GM12878 (cell line): ENCODE results near the gene SYS1. TPM values are rescaled to one million over a fixed set of nuclear protein-coding genes. Genes with fewer than 3 reads are reported as not detected.

Experiments
- ATAC-seq: fragments of 200-7000 bp; cut with Tn5 transposase; 3 replicates; pipeline ENCODE4 v1.9.1; 2020; ENCODE audit warnings: mild to moderate bottlenecking, moderate library complexity
- BruUV-seq: library from RNA; stranded (reverse); fragments of 400-500 nt; replicated peaks from 2 replicates; lab custom pipeline; 2021; lab: Mats Ljungman, UMichigan
- CTCF ChIA-PET: fragments of 300-600 bp; sonication (Branson Sonifier 250); formaldehyde crosslinking; extraction: SDS; loops from one replicate; lab custom pipeline; 2021; ENCODE audit warnings: inconsistent platforms; lab: Yijun Ruan, JAX
- POLR2A ChIA-PET: fragments of 350-600 bp; formaldehyde crosslinking; extraction: SDS; loops from one replicate; lab custom pipeline; 2021; ENCODE audit warnings: inconsistent platforms; lab: Charles Lee
- RAD21 ChIA-PET: fragments of 300-600 bp; sonication (Branson Sonifier 250); formaldehyde crosslinking; loops from one replicate; lab custom pipeline; 2023; ENCODE audit warnings: antibody characterized with exemption; ENCODE audit not compliant: unreplicated experiment; lab: Charles Lee
- SMC1A ChIA-PET: fragments of 300-600 bp; sonication (Branson Sonifier 250); formaldehyde crosslinking; loops from one replicate; lab custom pipeline; 2023; ENCODE audit not compliant: unreplicated experiment, uncharacterized antibody; lab: Charles Lee
- DNase-seq: peaks from one replicate; pipeline ENCODE4 v3.0.0-alpha.2; 2011; ENCODE audit warnings: low read depth, low spot score
- FAIRE-seq: peaks from 3 replicates; lab custom pipeline; 2011; peaks lifted over from hg19 to GRCh38; lab: Jason Lieb, UNC
- H2AFZ ChIP-seq: 2 replicates; pipeline ENCODE4 v1.6.0; 2011; ENCODE audit warnings: low read depth, low read length, control low read depth; ENCODE audit not compliant: control insufficient read depth
- H3K27ac ChIP-seq: 2 replicates; pipeline ENCODE4 v1.5.1; 2011; ENCODE audit warnings: control low read depth; ENCODE audit not compliant: control insufficient read depth, insufficient read depth
- H3K27me3 ChIP-seq, 2 experiments: replicated peaks in 1 of 2; 2 replicates each; pipeline versions ENCODE4 v1.6.0 to v1.6.1; 2011; ENCODE audit warnings: low read length in 1 of 2; ENCODE audit not compliant: control insufficient read depth in 2 of 2, insufficient read depth in 2 of 2
- H3K36me3 ChIP-seq, 2 experiments: 2 replicates each; pipeline ENCODE4 v1.5.1; 2011; ENCODE audit warnings: low read length in 1 of 2; ENCODE audit not compliant: control insufficient read depth in 2 of 2, insufficient read depth in 2 of 2
- H3K4me1 ChIP-seq: 2 replicates; pipeline ENCODE4 v1.6.1; 2011; ENCODE audit warnings: mild to moderate bottlenecking, low read length, moderate library complexity, mixed read lengths; ENCODE audit not compliant: control insufficient read depth, insufficient read depth
- H3K4me2 ChIP-seq: 2 replicates; pipeline ENCODE4 v1.6.0; 2011; ENCODE audit warnings: control low read depth; ENCODE audit not compliant: control insufficient read depth, insufficient read depth
- H3K4me3 ChIP-seq: fragments of 200-600 bp; sonication (generic); 2 replicates; pipeline ENCODE4 v1.5.1; 2016
- H3K79me2 ChIP-seq: 2 replicates; pipeline ENCODE4 v1.6.0; 2011; ENCODE audit warnings: low read length; ENCODE audit not compliant: control insufficient read depth, insufficient read depth
- H3K9ac ChIP-seq: 2 replicates; pipeline ENCODE4 v1.8.0; 2011; ENCODE audit warnings: low read length, control low read depth, mixed read lengths; ENCODE audit not compliant: control insufficient read depth, insufficient read depth
- H3K9me3 ChIP-seq: replicated peaks from 3 replicates; pipeline ENCODE4 v1.5.1; 2011; ENCODE audit warnings: mild to moderate bottlenecking, low read length; ENCODE audit not compliant: control insufficient read depth, insufficient read depth
- H4K20me1 ChIP-seq: 2 replicates; pipeline ENCODE4 v1.6.0; 2011; ENCODE audit not compliant: control insufficient read depth, insufficient read depth
- CBFB ChIP-seq: IDR thresholded peaks from 2 replicates; pipeline ENCODE4 v1.6.1; 2016; ENCODE audit warnings: antibody characterized with exemption, low read depth
- ESRRA ChIP-seq: IDR thresholded peaks from 2 replicates; pipeline ENCODE4 v1.6.1; 2012; ENCODE audit warnings: mild to moderate bottlenecking, low read length, improper control_type of control experiment
- EZH2 ChIP-seq: IDR thresholded peaks from 2 replicates; pipeline ENCODE4 v1.6.1; 2012; ENCODE audit warnings: low read depth, mild to moderate bottlenecking, control low read depth, inconsistent platforms, low read length, borderline replicate concordance; ENCODE audit not compliant: control insufficient read depth
- HDGF ChIP-seq: fragments of 450-650 bp; IDR thresholded peaks from 2 replicates; pipeline ENCODE4 v1.6.1; 2016; ENCODE audit warnings: antibody characterized with exemption
- NFYB ChIP-seq: IDR thresholded peaks from 2 replicates; pipeline ENCODE4 v1.6.1; 2011; ENCODE audit warnings: low read depth, mild to moderate bottlenecking, low read length, improper control_type of control experiment, moderate library complexity; ENCODE audit not compliant: insufficient read depth
- ZSCAN29 ChIP-seq: fragments of 450-650 bp; IDR thresholded peaks from 2 replicates; pipeline ENCODE4 v1.6.1; 2017; ENCODE audit warnings: mild to moderate bottlenecking, moderate library complexity
- ZZZ3 ChIP-seq: IDR thresholded peaks from 2 replicates; pipeline ENCODE4 v1.6.1; 2011; ENCODE audit warnings: low read depth; ENCODE audit not compliant: control insufficient read depth, insufficient read length
- WGBS: methylation state at CpG from one replicate; pipeline ENCODE4 v1.1.6; 2016; ENCODE audit warnings: low lambda C conversion rate; ENCODE audit not compliant: insufficient replicate concordance, insufficient coverage; ENCODE audit errors: missing lambda C conversion rate; 5-methylcytosine and 5-hydroxymethylcytosine counted together
- in situ Hi-C: fragments of 300-500 bp; cut with MboI; formaldehyde crosslinking; loops from 9 replicates; pipeline ENCODE4 v1.14.3; 2018; ENCODE audit warnings: mixed read lengths
- intact Hi-C: fragments of 100-400 bp; cut with micrococcal nuclease; formaldehyde crosslinking; loops from one replicate; pipeline ENCODE4 v1.14.2; 2022; ENCODE audit not compliant: unreplicated experiment
- polyA plus RNA-seq, 11 experiments: library from polyadenylated mRNA; depleted of rRNA in 4 of 11; unstranded in 6 of 11; stranded (reverse) in 5 of 11; fragments of >200 nt; fragmentation: Nextera tagmentation in 4 of 11; fragmentation: Illumina TruSeq in 1 of 11; extraction: Ambion mirVana in 4 of 11; extraction: Trizol in 1 of 11; gene quantifications; 1 replicate in 1 of 11; 2 replicates in 10 of 11; pipeline versions ENCODE4 v1.2.1 to v1.2.3, GENCODE V29; 2011 to 2016; ENCODE audit warnings: inconsistent platforms in 2 of 11, missing spikeins in 2 of 11, low read depth in 1 of 11
- total RNA-seq, 4 experiments: library from RNA; depleted of rRNA in 3 of 4; stranded (reverse); fragments of >200 nt in 3 of 4; fragmentation: Illumina TruSeq in 1 of 4; extraction: Trizol in 1 of 4; gene quantifications; 2 replicates each; pipeline versions ENCODE4 v1.2.1 to v1.2.3, GENCODE V29; 2013 to 2021
- TF ChIP-seq, protein P1 (sequence below): fragments of 150-350 bp; IDR thresholded peaks from 2 replicates; pipeline ENCODE4 v1.6.1; 2016; ENCODE audit warnings: low read depth, low read length
- TF ChIP-seq, protein P2 (sequence below): fragments of 150-350 bp; IDR thresholded peaks from 2 replicates; pipeline ENCODE4 v1.6.1; 2014; ENCODE audit warnings: mild to moderate bottlenecking, low read depth, low read length

The SYS1 gene
- total and polyA plus RNA-seq, 10 of the 15 experiments (the other 5 are each of a cell fraction or from before 2014, with no cell fraction given) = 5.1 to 22.6 (median 9.3) TPM

DNA sequence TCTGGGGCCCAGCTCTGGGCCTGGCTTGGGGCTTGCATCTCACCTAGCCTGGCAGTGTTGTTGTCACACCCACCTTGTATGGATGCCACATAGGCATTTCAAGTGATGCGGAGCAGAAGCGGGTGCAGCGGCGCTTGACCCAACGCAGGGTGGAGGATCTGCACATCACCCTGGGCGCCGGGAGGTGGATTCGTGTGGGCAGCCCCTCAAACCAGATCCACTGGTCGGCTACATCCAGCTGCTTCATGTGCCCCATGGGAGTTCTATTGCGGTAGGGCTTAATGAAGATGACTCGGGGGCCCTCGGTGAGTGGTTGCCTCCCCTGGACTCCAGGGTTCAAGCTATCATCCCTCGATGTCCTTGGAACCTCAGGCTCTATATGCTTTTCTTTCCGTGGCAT is 12.0 kb downstream of the SYS1 start:
- peaks cover 6% of the 10 kb centered on the region for H3K4me1 ChIP-seq
- POLR2A ChIA-PET = interaction anchor here (0.9 to 2.5 kb wide), 2 partner anchors 41 to 62 kb away, joined by 3 to 8 read pairs; partner anchors contain the start of gene PIGT
- SMC1A ChIA-PET = interaction anchor here (1.2 to 19.8 kb wide), 8 partner anchors 12 to 396 kb away, joined by 3 to 440 read pairs (median 7); partner anchors contain the start of gene SYS1
- no peak overlapping the region for H3K9ac ChIP-seq
- 93% methylated on average over 14 of the region's 14 CpGs for WGBS
- intact Hi-C loops = loop anchor here (1.0 kb wide), 1 partner anchor 62 kb away; no protein-coding TSS in a partner anchor
- H2AFZ ChIP-seq = no peak overlapping the region
- H3K4me2 ChIP-seq = no peak overlapping the region
- H4K20me1 ChIP-seq = no peaks in the 10 kb centered on the region
- no peak overlapping the region for H3K4me3 ChIP-seq
- no peaks in the 10 kb centered on the region for H3K79me2 ChIP-seq
- H3K27me3 ChIP-seq = no peaks in the 10 kb centered on the region
- RAD21 ChIA-PET = interaction anchor here (2.0 to 17.6 kb wide), 4 partner anchors 12 to 75 kb away, joined by 8 to 394 read pairs (median 21); partner anchors contain the start of gene SYS1
- TF ChIP-seq EZH2 (no peak), NFYB (no peak), ESRRA (no peak), ZZZ3 (no peak), ZSCAN29 (no peak), HDGF (no peak), CBFB (no peak)
- TF ChIP-seq, protein P1, sequence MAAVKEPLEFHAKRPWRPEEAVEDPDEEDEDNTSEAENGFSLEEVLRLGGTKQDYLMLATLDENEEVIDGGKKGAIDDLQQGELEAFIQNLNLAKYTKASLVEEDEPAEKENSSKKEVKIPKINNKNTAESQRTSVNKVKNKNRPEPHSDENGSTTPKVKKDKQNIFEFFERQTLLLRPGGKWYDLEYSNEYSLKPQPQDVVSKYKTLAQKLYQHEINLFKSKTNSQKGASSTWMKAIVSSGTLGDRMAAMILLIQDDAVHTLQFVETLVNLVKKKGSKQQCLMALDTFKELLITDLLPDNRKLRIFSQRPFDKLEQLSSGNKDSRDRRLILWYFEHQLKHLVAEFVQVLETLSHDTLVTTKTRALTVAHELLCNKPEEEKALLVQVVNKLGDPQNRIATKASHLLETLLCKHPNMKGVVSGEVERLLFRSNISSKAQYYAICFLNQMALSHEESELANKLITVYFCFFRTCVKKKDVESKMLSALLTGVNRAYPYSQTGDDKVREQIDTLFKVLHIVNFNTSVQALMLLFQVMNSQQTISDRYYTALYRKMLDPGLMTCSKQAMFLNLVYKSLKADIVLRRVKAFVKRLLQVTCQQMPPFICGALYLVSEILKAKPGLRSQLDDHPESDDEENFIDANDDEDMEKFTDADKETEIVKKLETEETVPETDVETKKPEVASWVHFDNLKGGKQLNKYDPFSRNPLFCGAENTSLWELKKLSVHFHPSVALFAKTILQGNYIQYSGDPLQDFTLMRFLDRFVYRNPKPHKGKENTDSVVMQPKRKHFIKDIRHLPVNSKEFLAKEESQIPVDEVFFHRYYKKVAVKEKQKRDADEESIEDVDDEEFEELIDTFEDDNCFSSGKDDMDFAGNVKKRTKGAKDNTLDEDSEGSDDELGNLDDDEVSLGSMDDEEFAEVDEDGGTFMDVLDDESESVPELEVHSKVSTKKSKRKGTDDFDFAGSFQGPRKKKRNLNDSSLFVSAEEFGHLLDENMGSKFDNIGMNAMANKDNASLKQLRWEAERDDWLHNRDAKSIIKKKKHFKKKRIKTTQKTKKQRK = no peak
- TF ChIP-seq, protein P2, sequence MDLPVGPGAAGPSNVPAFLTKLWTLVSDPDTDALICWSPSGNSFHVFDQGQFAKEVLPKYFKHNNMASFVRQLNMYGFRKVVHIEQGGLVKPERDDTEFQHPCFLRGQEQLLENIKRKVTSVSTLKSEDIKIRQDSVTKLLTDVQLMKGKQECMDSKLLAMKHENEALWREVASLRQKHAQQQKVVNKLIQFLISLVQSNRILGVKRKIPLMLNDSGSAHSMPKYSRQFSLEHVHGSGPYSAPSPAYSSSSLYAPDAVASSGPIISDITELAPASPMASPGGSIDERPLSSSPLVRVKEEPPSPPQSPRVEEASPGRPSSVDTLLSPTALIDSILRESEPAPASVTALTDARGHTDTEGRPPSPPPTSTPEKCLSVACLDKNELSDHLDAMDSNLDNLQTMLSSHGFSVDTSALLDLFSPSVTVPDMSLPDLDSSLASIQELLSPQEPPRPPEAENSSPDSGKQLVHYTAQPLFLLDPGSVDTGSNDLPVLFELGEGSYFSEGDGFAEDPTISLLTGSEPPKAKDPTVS = no peak
- FAIRE-seq = no peak
- in situ Hi-C loops = loop anchor here (5.0 kb wide), 1 partner anchor 62 kb away; no protein-coding TSS in a partner anchor
- no peaks in the 10 kb centered on the region for H3K9me3 ChIP-seq
- DNase-seq = no peak
- no peak overlapping the region for H3K27ac ChIP-seq
- CTCF ChIA-PET = interaction anchor here (1.4 to 19.4 kb wide), 9 partner anchors 13 to 79 kb away, joined by 3 to 685 read pairs (median 24); partner anchors contain the start of genes PIGT and SYS1
- ATAC-seq = no peak
- no TSS peak for BruUV-seq
- no peaks in the 10 kb centered on the region for H3K36me3 ChIP-seq
